ENCODE results near the gene RFC5.

RFC5 gene

DNA sequence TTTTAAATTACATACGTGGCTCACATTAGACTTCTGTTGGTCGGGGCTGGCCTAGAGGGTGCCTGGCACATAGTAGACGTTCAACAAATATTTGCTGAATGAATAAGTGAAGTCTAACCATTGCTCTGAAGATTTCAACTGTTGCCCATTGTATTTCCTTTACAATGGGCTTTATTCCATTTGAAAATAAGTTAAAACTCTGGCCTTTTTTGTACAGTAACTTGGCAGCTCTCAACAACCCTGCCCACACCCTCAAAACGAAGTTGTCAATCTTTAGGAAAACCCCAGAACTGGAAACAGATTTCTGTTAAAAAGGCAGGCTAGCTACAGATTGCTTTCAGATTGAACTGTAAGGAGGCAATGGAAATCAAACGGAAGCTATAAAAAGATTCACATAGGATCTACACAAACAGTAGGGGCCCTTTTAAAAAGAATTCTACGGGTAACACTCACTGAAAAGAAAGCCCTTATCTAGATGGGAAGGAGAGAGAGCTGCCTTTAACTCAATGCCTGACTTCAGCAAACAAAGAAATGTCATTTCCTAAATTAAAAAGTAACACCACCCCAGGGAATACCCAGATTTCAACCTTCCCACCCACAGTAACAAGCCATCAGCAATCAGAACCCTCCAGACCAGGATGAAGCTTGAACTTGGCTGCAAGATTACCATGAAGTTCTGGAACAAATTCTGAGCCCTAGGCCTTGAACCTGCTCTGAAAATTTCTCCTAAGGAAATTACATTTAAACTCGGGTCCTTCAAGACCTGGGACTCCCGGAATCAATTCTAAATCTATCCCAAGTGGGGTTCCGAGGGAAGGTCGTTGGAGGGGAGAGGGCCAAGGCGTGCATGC, 43.1 kb downstream of the RFC5 start (continued):
- TF ChIP-seq ZNF600 (tag by site-specific recombination; IDR thresholded peaks at IDR 0.05) (peak; percentile 43; the same call in 1 of the 2 replicates), GLIS1 (tag by site-specific recombination; IDR thresholded peaks at IDR 0.05) (no peak), ZXDB (tag by site-specific recombination; IDR thresholded peaks at IDR 0.05) (peak; percentile 29; the same call in 1 of the 2 replicates), KLF9 (tag by site-specific recombination; IDR thresholded peaks at IDR 0.05; ENCODE audit: low read depth) (no peak), ZIC2 (tag by site-specific recombination; IDR thresholded peaks at IDR 0.05) (peak; percentile 13; the same call in 1 of the 2 replicates), ZNF148 (tag by site-specific recombination; IDR thresholded peaks at IDR 0.05; ENCODE audit: borderline replicate concordance) (no peak), ZSCAN23 (tag by site-specific recombination; IDR thresholded peaks at IDR 0.05) (no peak), ZNF394 (tag by site-specific recombination; IDR thresholded peaks at IDR 0.05; ENCODE audit: borderline replicate concordance) (no peak), FEZF1 (tag by site-specific recombination; IDR thresholded peaks at IDR 0.05) (peak; percentile 55; the same call in 1 of the 2 replicates), ZNF529 (tag by site-specific recombination; IDR thresholded peaks at IDR 0.05; ENCODE audit: insufficient replicate concordance) (no peak), ZNF274 (IDR thresholded peaks at IDR 0.05; ENCODE audit: low read length) (no peak), ZNF274 (tag by site-specific recombination; IDR thresholded peaks at IDR 0.05; ENCODE audit: borderline replicate concordance) (no peak), ZNF202 (tag by site-specific recombination; IDR thresholded peaks at IDR 0.05; ENCODE audit: borderline replicate concordance) (no peak), ZNF2 (tag by site-specific recombination; IDR thresholded peaks at IDR 0.05) (no peak), KLF8 (tag by site-specific recombination; IDR thresholded peaks at IDR 0.05) (no peak), ZNF248 (tag by site-specific recombination; IDR thresholded peaks at IDR 0.05) (no peak), GFI1B (tag by site-specific recombination; IDR thresholded peaks at IDR 0.05) (peak; percentile 84), SCRT2 (tag by site-specific recombination; IDR thresholded peaks at IDR 0.05) (no peak), ZNF133 (tag by site-specific recombination; IDR thresholded peaks at IDR 0.05) (no peak), ZBTB10 (tag by site-specific recombination; IDR thresholded peaks at IDR 0.05) (no peak), ZNF169 (tag by site-specific recombination; IDR thresholded peaks at IDR 0.05) (no peak), RBAK (tag by site-specific recombination; IDR thresholded peaks at IDR 0.05) (no peak), ZNF391 (tag by site-specific recombination; IDR thresholded peaks at IDR 0.05; ENCODE audit: borderline replicate concordance, low read depth) (no peak)
- TF ChIP-seq, protein P1, sequence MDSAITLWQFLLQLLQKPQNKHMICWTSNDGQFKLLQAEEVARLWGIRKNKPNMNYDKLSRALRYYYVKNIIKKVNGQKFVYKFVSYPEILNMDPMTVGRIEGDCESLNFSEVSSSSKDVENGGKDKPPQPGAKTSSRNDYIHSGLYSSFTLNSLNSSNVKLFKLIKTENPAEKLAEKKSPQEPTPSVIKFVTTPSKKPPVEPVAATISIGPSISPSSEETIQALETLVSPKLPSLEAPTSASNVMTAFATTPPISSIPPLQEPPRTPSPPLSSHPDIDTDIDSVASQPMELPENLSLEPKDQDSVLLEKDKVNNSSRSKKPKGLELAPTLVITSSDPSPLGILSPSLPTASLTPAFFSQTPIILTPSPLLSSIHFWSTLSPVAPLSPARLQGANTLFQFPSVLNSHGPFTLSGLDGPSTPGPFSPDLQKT (IDR thresholded peaks at IDR 0.05; ENCODE audit: borderline replicate concordance, low read depth, low read length), result no peak
- TF ChIP-seq, protein P2, sequence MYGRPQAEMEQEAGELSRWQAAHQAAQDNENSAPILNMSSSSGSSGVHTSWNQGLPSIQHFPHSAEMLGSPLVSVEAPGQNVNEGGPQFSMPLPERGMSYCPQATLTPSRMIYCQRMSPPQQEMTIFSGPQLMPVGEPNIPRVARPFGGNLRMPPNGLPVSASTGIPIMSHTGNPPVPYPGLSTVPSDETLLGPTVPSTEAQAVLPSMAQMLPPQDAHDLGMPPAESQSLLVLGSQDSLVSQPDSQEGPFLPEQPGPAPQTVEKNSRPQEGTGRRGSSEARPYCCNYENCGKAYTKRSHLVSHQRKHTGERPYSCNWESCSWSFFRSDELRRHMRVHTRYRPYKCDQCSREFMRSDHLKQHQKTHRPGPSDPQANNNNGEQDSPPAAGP (tag by site-specific recombination; IDR thresholded peaks at IDR 0.05), result 0 out of 2 replicates have a peak, but pooled peaks have one; percentile 51
- TF ChIP-seq, protein P3, sequence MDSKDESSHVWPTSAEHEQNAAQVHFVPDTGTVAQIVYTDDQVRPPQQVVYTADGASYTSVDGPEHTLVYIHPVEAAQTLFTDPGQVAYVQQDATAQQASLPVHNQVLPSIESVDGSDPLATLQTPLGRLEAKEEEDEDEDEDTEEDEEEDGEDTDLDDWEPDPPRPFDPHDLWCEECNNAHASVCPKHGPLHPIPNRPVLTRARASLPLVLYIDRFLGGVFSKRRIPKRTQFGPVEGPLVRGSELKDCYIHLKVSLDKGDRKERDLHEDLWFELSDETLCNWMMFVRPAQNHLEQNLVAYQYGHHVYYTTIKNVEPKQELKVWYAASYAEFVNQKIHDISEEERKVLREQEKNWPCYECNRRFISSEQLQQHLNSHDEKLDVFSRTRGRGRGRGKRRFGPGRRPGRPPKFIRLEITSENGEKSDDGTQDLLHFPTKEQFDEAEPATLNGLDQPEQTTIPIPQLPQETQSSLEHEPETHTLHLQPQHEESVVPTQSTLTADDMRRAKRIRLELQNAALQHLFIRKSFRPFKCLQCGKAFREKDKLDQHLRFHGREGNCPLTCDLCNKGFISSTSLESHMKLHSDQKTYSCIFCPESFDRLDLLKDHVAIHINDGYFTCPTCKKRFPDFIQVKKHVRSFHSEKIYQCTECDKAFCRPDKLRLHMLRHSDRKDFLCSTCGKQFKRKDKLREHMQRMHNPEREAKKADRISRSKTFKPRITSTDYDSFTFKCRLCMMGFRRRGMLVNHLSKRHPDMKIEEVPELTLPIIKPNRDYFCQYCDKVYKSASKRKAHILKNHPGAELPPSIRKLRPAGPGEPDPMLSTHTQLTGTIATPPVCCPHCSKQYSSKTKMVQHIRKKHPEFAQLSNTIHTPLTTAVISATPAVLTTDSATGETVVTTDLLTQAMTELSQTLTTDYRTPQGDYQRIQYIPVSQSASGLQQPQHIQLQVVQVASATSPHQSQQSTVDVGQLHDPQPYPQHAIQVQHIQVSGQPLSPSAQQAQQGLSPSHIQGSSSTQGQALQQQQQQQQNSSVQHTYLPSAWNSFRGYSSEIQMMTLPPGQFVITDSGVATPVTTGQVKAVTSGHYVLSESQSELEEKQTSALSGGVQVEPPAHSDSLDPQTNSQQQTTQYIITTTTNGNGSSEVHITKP (tag by site-specific recombination; IDR thresholded peaks at IDR 0.05), result no peak; the same call in 1 of the 2 replicates
- TF ChIP-seq, protein P4, sequence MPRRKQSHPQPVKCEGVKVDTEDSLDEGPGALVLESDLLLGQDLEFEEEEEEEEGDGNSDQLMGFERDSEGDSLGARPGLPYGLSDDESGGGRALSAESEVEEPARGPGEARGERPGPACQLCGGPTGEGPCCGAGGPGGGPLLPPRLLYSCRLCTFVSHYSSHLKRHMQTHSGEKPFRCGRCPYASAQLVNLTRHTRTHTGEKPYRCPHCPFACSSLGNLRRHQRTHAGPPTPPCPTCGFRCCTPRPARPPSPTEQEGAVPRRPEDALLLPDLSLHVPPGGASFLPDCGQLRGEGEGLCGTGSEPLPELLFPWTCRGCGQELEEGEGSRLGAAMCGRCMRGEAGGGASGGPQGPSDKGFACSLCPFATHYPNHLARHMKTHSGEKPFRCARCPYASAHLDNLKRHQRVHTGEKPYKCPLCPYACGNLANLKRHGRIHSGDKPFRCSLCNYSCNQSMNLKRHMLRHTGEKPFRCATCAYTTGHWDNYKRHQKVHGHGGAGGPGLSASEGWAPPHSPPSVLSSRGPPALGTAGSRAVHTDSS (tag by site-specific recombination; IDR thresholded peaks at IDR 0.05), result no peak
